ENCODE data around the gene F10. TPM values are rescaled to one million over a fixed set of nuclear protein-coding genes. Genes with fewer than 3 reads are reported as not detected.

Gene F10
- total RNA-seq, 2 donors from 2014 or later = 25.5 to 31.5 TPM

DNA sequence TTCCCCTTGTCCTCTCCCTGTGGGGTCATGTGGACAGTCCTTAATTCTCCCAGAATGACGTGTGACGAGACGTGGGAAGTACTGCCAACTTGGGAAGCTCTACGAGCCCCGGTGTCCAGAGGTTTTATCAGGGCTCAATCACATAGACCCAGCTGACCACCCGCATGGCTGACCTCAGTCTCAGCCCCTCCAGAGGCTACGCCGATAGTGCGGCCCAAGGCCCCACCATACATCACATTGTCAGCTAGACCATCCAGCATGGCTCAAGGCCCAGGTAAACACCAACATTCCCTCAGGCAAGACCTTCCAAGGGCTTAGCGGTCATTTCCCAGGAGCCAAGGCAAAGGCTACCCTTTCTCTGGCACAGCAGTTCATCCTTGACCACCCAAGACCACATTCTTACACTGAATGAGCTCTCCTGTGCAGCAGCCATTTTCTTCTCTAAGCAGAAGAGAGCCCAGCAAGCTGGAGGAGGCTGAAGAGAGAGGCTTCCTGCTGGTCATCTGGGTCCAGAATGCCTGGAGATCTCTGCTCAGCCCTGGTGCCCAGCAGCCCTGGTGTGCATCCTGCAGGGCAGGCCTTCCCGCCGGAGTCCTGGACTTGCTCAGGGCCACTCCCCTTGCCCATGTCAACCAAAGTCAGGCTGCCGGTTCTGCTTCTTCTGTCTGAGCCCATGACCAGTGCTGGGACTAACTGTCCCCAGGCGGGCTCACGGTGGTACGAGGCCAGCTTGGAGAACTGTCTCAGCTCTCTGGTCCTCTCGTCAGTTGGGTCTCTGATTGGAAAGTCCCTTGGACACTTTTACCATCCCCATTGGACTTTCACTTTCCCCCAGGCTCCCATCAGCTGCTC, 7.9 kb upstream of the F10 start:
- peaks cover 3% of the 10 kb centered on the region for H3K27me3 ChIP-seq (replicated peaks; ENCODE audit: insufficient read depth)
- DNase-seq (ENCODE audit: low spot score) (no peak), ATAC-seq (ENCODE audit: insufficient number of reproducible peaks, low FRiP score, low read depth) (no peak)
- no peaks in the 10 kb centered on the region for H3K36me3 ChIP-seq
- no peak overlapping the region for H3K27ac ChIP-seq
- no peak overlapping the region for H3K4me3 ChIP-seq
- H3K4me1 ChIP-seq (ENCODE audit: control insufficient read depth in 1 of 2, low read depth in 2 of 2) = peaks cover 0 to 14% of the 10 kb centered on the region in 2 donors
- TF ChIP-seq, protein P1, sequence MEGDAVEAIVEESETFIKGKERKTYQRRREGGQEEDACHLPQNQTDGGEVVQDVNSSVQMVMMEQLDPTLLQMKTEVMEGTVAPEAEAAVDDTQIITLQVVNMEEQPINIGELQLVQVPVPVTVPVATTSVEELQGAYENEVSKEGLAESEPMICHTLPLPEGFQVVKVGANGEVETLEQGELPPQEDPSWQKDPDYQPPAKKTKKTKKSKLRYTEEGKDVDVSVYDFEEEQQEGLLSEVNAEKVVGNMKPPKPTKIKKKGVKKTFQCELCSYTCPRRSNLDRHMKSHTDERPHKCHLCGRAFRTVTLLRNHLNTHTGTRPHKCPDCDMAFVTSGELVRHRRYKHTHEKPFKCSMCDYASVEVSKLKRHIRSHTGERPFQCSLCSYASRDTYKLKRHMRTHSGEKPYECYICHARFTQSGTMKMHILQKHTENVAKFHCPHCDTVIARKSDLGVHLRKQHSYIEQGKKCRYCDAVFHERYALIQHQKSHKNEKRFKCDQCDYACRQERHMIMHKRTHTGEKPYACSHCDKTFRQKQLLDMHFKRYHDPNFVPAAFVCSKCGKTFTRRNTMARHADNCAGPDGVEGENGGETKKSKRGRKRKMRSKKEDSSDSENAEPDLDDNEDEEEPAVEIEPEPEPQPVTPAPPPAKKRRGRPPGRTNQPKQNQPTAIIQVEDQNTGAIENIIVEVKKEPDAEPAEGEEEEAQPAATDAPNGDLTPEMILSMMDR (IDR thresholded peaks at IDR 0.05) = no peak
- H3K9me3 ChIP-seq = no peaks in the 10 kb centered on the region

DNA sequence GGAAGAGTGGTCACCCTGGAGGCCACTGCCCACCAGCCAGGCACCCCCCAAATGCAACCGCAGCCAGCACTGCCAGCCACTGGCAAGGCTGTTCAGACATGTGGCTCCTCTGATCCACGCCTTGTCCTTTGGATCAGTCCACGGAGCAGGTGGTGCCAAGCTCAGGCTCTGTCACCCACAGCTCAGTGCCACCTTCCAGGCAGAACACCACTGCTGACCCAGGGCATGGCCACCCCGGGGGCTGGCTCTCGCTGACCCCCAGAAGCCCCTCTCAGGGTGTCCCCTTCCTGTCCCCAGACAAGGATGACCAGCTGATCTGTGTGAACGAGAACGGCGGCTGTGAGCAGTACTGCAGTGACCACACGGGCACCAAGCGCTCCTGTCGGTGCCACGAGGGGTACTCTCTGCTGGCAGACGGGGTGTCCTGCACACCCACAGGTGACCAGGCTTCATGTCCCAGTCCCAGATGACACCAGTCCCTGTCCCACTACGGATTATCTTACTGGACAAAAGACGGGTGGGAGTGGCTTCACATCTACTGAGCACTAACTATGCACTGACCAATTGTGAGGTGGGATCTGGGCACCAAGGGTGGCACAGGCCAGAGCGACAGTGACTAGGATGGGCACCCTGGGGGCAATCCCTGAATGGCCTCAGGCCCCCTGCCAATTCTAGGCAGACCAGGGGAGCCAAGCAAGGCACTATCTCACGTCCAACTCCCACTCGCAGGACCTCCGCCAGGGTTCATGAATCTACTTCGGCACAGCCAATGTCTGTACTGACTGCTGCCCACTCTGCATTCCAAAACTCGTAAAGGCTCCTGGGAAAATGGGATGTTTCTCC, 7.0 kb upstream of the F10 start:
- no peak for DNase-seq (ENCODE audit: low spot score)
- peaks cover 0 to 5% of the 10 kb centered on the region in 2 donors for H3K4me1 ChIP-seq (ENCODE audit: control insufficient read depth in 1 of 2, low read depth in 2 of 2)
- H3K9me3 ChIP-seq = no peaks in the 10 kb centered on the region
- H3K4me3 ChIP-seq = no peak overlapping the region
- ATAC-seq (ENCODE audit: insufficient number of reproducible peaks, low FRiP score, low read depth) = no peak
- no peaks in the 10 kb centered on the region for H3K36me3 ChIP-seq
- H3K27me3 ChIP-seq (replicated peaks; ENCODE audit: insufficient read depth) = peaks cover 3% of the 10 kb centered on the region
- TF ChIP-seq, protein P1 (IDR thresholded peaks at IDR 0.05) = no peak
- no peak overlapping the region for H3K27ac ChIP-seq

DNA sequence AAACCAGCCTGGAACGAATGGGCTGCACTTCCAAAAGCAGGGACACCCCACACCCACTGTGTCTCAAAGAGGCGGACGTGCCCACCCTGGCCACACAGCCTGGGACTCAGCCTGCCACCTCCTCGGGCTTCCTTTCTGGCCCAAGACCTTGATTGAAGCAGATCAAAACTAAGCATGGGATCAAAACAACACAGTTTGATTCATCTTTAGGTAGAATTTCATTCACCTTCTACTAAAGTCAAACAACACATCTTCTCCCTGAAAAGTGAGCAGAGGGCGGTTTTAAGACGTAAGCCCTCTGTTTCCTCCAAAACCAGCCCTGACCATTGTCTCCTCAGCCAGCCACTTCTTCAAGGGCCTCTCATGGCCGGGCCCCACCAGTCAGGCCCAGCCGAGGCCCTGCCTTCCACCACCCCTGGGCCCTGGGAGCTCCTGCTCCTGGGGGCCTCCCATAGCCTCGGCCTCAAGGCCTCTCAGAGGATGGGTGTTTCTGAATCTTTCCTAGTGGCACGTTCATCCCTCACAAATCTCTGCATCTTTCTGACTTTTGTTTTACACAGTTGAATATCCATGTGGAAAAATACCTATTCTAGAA, 6.3 kb upstream of the F10 start:
- DNase-seq (ENCODE audit: low spot score) = no peak

DNA sequence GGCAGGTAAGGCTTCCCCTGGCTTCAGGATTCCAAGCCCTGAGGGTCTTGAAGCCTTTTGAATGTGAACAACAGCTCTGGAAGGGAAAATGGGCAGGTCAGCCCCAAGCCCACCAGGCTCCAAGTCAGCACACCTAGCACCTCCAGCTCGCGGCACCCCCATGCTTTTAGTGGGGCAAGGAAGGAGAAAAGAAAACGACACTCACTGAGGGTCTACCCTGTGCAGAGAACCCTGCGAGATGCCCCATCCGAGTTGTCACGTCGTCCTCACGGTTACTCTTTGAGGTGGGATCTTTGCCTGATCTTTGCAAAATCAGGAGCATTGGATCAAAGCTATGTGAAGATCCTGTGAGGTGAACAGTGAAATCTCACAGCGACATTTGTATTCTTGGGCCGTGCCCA, 5.7 kb upstream of the F10 start:
- no peaks in the 10 kb centered on the region for H3K9me3 ChIP-seq
- H3K27ac ChIP-seq = no peak overlapping the region
- no peaks in the 10 kb centered on the region for H3K36me3 ChIP-seq
- no peak overlapping the region for H3K4me3 ChIP-seq
- DNase-seq (ENCODE audit: low spot score) (no peak), ATAC-seq (ENCODE audit: insufficient number of reproducible peaks, low FRiP score, low read depth) (no peak)
- peaks cover 0 to under 1% of the 10 kb centered on the region in 2 donors for H3K4me1 ChIP-seq (ENCODE audit: control insufficient read depth in 1 of 2, low read depth in 2 of 2)
- no peaks in the 10 kb centered on the region for H3K27me3 ChIP-seq (replicated peaks; ENCODE audit: insufficient read depth)
- TF ChIP-seq, protein P1 (IDR thresholded peaks at IDR 0.05) = no peak

More for the DNA sequence above, 6.3 kb upstream of the F10 start:
- Histone ChIP-seq H3K4me3 (no peak overlapping the region), H3K27me3 (replicated peaks; ENCODE audit: insufficient read depth) (no peaks in the 10 kb centered on the region), H3K36me3 (no peaks in the 10 kb centered on the region), H3K27ac (no peak overlapping the region), H3K9me3 (no peaks in the 10 kb centered on the region), H3K4me1 (ENCODE audit: control insufficient read depth in 1 of 2, low read depth in 2 of 2) (no peaks in the 10 kb centered on the region)
- no peak for ATAC-seq (ENCODE audit: insufficient number of reproducible peaks, low FRiP score, low read depth)
- TF ChIP-seq, protein P1 (IDR thresholded peaks at IDR 0.05) = no peak

Data from thoracic aorta (tissue), 2 donors.